Measurements from ENCODE around the gene CYTH3.

GRCh38 chr7:6159524-6160031, 112.8 kb downstream of the CYTH3 start:
- TF ChIP-seq IRX3 (CRISPR knock-in tag; IDR thresholded peaks at IDR 0.05; ENCODE audit: borderline replicate concordance, low read depth), result no peak
- no peak for TF ChIP-seq POGZ (CRISPR knock-in tag; IDR thresholded peaks at IDR 0.05)
- TF ChIP-seq RNF219 (CRISPR knock-in tag; IDR thresholded peaks at IDR 0.05), result no peak
- TF ChIP-seq SIN3A (IDR thresholded peaks at IDR 0.05; ENCODE audit: borderline replicate concordance, low read depth, low read length), result no peak
- no peak for TF ChIP-seq POLR2A (IDR thresholded peaks at IDR 0.05; ENCODE audit: insufficient read depth in 1 of 2, low read depth in 2 of 2, low read length in 2 of 2)
- TF ChIP-seq ZNF251 (CRISPR knock-in tag; IDR thresholded peaks at IDR 0.05), result no peak
